IMR-90 (cell line): ENCODE results near the gene HNRNPC.

ENCODE experiments used
- BHLHE40 ChIP-seq: fragments of 150-350 bp; IDR thresholded peaks from 2 replicates; pipeline ENCODE4 v1.6.1; 2016; ENCODE audit warnings: mild to moderate bottlenecking, low read depth, low read length
- CEBPB ChIP-seq: IDR thresholded peaks from 2 replicates; pipeline ENCODE4 v1.6.1; 2012; ENCODE audit warnings: low read depth, low read length, improper control_type of control experiment
- CHD1 ChIP-seq: IDR thresholded peaks from 2 replicates; pipeline ENCODE4 v1.6.1; 2012; ENCODE audit warnings: low read depth, low read length, improper control_type of control experiment
- FOS ChIP-seq: fragments of 150-350 bp; IDR thresholded peaks from 2 replicates; pipeline ENCODE4 v1.6.1; 2016; ENCODE audit warnings: low read depth, low read length
- MAFK ChIP-seq: IDR thresholded peaks from 2 replicates; pipeline ENCODE4 v1.6.1; 2012; ENCODE audit warnings: low read depth, low read length, improper control_type of control experiment
- MXI1 ChIP-seq: IDR thresholded peaks from 2 replicates; pipeline ENCODE4 v1.6.1; 2012; ENCODE audit warnings: low read depth, mild to moderate bottlenecking, low read length, moderate library complexity, borderline replicate concordance
- NFE2L2 ChIP-seq: fragments of 150-350 bp; IDR thresholded peaks from 2 replicates; pipeline ENCODE4 v1.6.1; 2016; ENCODE audit warnings: low read depth, mild to moderate bottlenecking, low read length
- POLR2A ChIP-seq: IDR thresholded peaks from 2 replicates; pipeline ENCODE4 v1.6.1; 2012; ENCODE audit warnings: mild to moderate bottlenecking, low read depth, low read length
- RAD21 ChIP-seq: IDR thresholded peaks from 2 replicates; pipeline ENCODE4 v1.6.1; 2012; ENCODE audit warnings: low read length, improper control_type of control experiment
- RCOR1 ChIP-seq: IDR thresholded peaks from 2 replicates; pipeline ENCODE4 v1.6.1; 2012; ENCODE audit warnings: mild to moderate bottlenecking, low read length, improper control_type of control experiment; ENCODE audit not compliant: insufficient replicate concordance
- RFX5 ChIP-seq: IDR thresholded peaks from 2 replicates; pipeline ENCODE4 v1.8.0; 2012; ENCODE audit warnings: low read depth, mild to moderate bottlenecking, low read length, moderate library complexity
- SMC3 ChIP-seq: fragments of 150-350 bp; IDR thresholded peaks from 2 replicates; pipeline ENCODE4 v1.6.1; 2016; ENCODE audit warnings: low read depth, mild to moderate bottlenecking, antibody characterized with exemption, low read length, moderate library complexity
- TF ChIP-seq, protein P1 (sequence below): conservative IDR thresholded peaks from 2 replicates; pipeline ENCODE4 v1.5.1; 2012; ENCODE audit warnings: mild to moderate bottlenecking, low read depth, low read length, improper control_type of control experiment
- TF ChIP-seq, protein P2 (sequence below): fragments of 150-350 bp; IDR thresholded peaks from 2 replicates; pipeline ENCODE4 v1.6.1; 2016; ENCODE audit warnings: low read depth, mild to moderate bottlenecking, low read length, moderate library complexity, borderline replicate concordance

- TF ChIP-seq POLR2A (no peak), RAD21 (no peak), MXI1 (no peak), NFE2L2 (no peak), CHD1 (no peak), FOS (no peak), RFX5 (no peak), MAFK (no peak), CEBPB (no peak), SMC3 (no peak), RCOR1 (no peak), BHLHE40 (no peak)
- TF ChIP-seq, protein P1, sequence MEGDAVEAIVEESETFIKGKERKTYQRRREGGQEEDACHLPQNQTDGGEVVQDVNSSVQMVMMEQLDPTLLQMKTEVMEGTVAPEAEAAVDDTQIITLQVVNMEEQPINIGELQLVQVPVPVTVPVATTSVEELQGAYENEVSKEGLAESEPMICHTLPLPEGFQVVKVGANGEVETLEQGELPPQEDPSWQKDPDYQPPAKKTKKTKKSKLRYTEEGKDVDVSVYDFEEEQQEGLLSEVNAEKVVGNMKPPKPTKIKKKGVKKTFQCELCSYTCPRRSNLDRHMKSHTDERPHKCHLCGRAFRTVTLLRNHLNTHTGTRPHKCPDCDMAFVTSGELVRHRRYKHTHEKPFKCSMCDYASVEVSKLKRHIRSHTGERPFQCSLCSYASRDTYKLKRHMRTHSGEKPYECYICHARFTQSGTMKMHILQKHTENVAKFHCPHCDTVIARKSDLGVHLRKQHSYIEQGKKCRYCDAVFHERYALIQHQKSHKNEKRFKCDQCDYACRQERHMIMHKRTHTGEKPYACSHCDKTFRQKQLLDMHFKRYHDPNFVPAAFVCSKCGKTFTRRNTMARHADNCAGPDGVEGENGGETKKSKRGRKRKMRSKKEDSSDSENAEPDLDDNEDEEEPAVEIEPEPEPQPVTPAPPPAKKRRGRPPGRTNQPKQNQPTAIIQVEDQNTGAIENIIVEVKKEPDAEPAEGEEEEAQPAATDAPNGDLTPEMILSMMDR: no peak
- TF ChIP-seq, protein P2, sequence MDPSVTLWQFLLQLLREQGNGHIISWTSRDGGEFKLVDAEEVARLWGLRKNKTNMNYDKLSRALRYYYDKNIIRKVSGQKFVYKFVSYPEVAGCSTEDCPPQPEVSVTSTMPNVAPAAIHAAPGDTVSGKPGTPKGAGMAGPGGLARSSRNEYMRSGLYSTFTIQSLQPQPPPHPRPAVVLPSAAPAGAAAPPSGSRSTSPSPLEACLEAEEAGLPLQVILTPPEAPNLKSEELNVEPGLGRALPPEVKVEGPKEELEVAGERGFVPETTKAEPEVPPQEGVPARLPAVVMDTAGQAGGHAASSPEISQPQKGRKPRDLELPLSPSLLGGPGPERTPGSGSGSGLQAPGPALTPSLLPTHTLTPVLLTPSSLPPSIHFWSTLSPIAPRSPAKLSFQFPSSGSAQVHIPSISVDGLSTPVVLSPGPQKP: no peak
These were observed 60.1 kb downstream of the HNRNPC start for GRCh38 chr14:21209185-21209584.
